BLaER1 (cell line): ENCODE measurements around the gene SEPTIN7.

Source experiments
- H3K27ac ChIP-seq: shearing (Covaris generic); formaldehyde crosslinking; 2 replicates; pipeline ENCODE4 v1.8.1; 2022
- H3K27me3 ChIP-seq: shearing (Covaris generic); formaldehyde crosslinking; 2 replicates; pipeline ENCODE4 v1.8.1; 2022
- H3K36me3 ChIP-seq: shearing (Covaris generic); formaldehyde crosslinking; 2 replicates; pipeline ENCODE4 v1.8.1; 2022
- H3K4me1 ChIP-seq: shearing (Covaris generic); formaldehyde crosslinking; 2 replicates; pipeline ENCODE4 v1.8.1; 2022
- H3K4me2 ChIP-seq: shearing (Covaris generic); formaldehyde crosslinking; 2 replicates; pipeline ENCODE4 v1.8.1; 2022
- H3K4me3 ChIP-seq: shearing (Covaris generic); formaldehyde crosslinking; 2 replicates; pipeline ENCODE4 v1.8.1; 2022
- H3K9ac ChIP-seq: shearing (Covaris generic); formaldehyde crosslinking; 2 replicates; pipeline ENCODE4 v1.8.1; 2022
- H3K9me3 ChIP-seq: shearing (Covaris generic); formaldehyde crosslinking; 2 replicates; pipeline ENCODE4 v1.8.1; 2022
- H4K20me1 ChIP-seq: shearing (Covaris generic); formaldehyde crosslinking; 2 replicates; pipeline ENCODE4 v1.8.1; 2022
- Cebpa-rat ChIP-seq: shearing (Covaris generic); IDR thresholded peaks from 2 replicates; pipeline ENCODE4 v1.8.1; 2022

Gene SEPTIN7

DNA sequence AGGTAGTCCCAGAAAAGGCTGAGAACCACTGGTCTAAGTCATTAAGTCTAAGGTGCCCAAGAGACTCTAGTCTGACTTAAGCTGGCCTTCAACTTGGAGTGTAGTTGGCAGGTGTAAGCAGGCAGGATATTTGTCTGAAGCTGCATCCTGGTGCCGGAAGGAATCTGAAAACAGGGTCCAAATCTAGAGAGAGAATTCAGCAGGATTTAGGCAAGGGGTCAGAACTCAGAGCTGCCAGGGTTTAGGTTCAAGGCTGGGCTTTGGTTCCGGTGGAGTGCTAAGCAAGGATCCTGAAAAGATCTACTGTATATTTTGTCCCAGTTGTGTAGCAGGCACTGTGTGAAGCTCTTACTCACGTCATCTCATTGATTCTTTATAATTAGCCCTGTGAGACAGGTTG, 16.5 kb upstream of the SEPTIN7 start:
- Histone ChIP-seq H3K27ac (no peak overlapping the region), H3K27me3 (no peaks in the 10 kb centered on the region), H3K4me1 (no peaks in the 10 kb centered on the region), H3K36me3 (no peaks in the 10 kb centered on the region), H3K4me2 (no peak overlapping the region), H3K4me3 (no peak overlapping the region), H4K20me1 (no peaks in the 10 kb centered on the region), H3K9ac (no peak overlapping the region), H3K9me3 (peaks cover 7% of the 10 kb centered on the region)
- no peak for TF ChIP-seq Cebpa-rat

DNA sequence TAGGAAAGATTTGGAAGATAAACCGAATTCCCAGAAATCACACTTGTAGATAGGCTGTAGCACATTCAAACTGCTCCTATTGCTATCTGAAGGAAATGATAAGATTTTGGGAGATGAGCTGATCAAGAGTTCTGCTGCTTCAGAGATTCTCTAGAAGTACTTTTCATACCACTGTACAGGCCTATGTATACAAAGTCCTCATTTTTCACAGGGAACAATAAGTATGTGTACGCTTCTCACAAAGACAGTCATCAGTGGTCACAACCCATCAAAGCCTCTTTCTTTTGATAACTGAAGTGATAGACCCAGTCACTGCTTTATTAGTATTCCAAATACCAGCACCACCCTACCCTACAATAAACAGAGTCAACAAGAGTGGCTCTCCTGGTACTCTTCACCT, 15.6 kb upstream of the SEPTIN7 start:
- TF ChIP-seq Cebpa-rat = no peak
- Histone ChIP-seq H3K9ac (no peak overlapping the region), H3K4me2 (no peak overlapping the region), H3K4me3 (no peak overlapping the region), H3K4me1 (no peaks in the 10 kb centered on the region), H3K27me3 (no peaks in the 10 kb centered on the region), H3K36me3 (no peaks in the 10 kb centered on the region), H3K9me3 (peaks cover 12% of the 10 kb centered on the region), H4K20me1 (no peaks in the 10 kb centered on the region), H3K27ac (no peak overlapping the region)

DNA sequence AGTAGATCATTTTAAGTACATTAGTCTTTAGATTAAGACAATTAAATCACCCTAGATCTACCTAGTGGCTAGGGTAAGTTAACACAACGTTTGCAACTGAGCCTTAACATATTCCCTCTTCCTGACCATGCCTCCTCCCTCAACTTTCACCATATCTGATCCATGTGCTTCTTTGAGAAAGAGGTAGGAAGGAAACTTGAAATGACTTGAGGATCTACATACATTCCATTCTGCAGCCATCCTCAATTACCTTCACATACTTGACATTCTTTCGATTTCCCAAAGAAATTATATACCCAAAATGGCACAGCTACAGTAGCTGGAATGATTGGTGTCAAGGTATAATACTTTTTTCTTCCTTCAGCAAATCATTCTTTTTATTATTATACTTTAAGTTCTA, 12.9 kb upstream of the SEPTIN7 start:
- Histone ChIP-seq H3K27me3 (no peaks in the 10 kb centered on the region), H3K36me3 (no peaks in the 10 kb centered on the region), H3K9me3 (peaks cover 12% of the 10 kb centered on the region), H3K4me2 (no peak overlapping the region), H3K4me3 (no peak overlapping the region), H3K9ac (no peak overlapping the region), H3K4me1 (no peaks in the 10 kb centered on the region), H3K27ac (no peak overlapping the region), H4K20me1 (no peaks in the 10 kb centered on the region)
- TF ChIP-seq Cebpa-rat = no peak

DNA sequence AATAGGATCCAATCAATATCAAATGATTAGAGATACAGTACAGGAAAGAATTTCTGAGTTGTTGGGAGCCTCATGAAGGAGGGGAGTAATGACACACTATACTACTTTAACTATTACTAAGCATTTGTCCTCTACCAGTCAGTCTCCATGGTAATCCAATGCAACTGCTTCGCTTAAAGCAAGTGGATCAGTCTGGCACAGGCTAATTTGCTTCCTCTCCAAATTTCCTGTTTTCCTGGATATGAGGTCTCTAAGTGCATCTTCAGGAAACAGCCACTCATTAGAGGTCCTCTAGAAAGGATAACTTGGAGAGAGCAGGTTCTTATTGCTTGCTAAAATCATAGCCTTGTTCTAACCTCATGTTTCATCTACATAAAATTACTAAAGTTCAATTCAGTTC, 8.4 kb upstream of the SEPTIN7 start:
- H3K9me3 ChIP-seq = peaks cover 12% of the 10 kb centered on the region
- H3K4me3 ChIP-seq = no peak overlapping the region
- no peak overlapping the region for H3K27ac ChIP-seq
- no peak overlapping the region for H3K9ac ChIP-seq
- no peaks in the 10 kb centered on the region for H3K36me3 ChIP-seq
- no peak overlapping the region for H3K4me2 ChIP-seq
- H3K27me3 ChIP-seq = no peaks in the 10 kb centered on the region
- H3K4me1 ChIP-seq = no peaks in the 10 kb centered on the region
- TF ChIP-seq Cebpa-rat = no peak
- no peaks in the 10 kb centered on the region for H4K20me1 ChIP-seq

DNA sequence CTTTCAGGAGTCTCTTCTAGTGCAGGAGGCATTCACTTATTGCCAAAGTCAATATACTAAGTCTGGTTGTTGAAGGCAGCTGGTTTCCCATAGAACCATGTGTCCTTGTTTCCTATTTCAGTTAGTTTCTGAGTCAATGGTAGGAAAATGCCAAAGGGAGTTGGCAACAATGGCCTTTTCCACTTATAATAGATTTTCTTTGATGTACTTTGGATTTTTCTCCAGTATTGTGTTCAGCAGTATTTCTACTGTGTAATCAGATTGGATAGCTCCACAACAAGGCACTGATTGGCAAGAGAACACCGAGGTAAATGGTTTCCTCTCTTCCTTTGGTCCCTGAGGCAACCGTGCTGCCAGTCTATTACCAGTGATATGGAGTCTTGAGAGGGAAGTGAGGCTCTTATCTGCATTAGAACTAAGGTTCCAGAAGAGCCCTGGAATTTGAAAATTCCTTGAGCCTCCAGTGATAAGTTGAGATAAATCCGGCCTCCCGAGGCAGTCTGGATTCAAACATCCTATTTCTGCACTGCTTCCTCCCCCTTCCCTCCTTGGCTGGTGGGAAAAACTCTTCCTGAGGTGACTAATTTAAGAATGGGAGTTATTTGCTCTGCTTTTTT, 7.9 kb upstream of the SEPTIN7 start:
- Histone ChIP-seq H3K36me3 (no peaks in the 10 kb centered on the region), H3K9ac (no peak overlapping the region), H3K4me1 (no peaks in the 10 kb centered on the region), H3K9me3 (peaks cover 12% of the 10 kb centered on the region), H3K27me3 (no peaks in the 10 kb centered on the region), H4K20me1 (no peaks in the 10 kb centered on the region), H3K4me2 (no peak overlapping the region), H3K27ac (no peak overlapping the region), H3K4me3 (no peak overlapping the region)
- no peak for TF ChIP-seq Cebpa-rat

DNA sequence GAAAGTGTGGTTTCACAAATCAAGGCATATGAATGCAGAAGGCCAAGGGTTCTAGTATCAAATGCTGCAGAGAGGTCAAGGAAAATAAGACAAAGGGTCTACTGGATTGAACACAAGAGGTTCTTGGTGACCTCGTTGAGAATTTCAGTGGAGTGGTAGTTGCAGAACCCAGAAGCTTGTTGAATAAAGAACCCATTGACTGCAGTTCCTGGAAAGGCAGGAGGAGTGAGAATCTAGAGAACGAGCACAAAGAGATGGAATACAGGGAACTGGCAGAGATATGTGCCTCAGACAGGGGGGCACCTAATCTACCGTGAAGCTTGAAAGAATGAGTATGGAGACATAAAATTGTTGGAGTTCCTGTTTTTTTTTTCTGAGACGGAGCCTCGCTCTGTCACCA, 3.5 kb upstream of the SEPTIN7 start:
- no peak overlapping the region for H3K27ac ChIP-seq
- TF ChIP-seq Cebpa-rat = no peak
- no peaks in the 10 kb centered on the region for H3K36me3 ChIP-seq
- peaks cover 8% of the 10 kb centered on the region for H4K20me1 ChIP-seq
- no peak overlapping the region for H3K9ac ChIP-seq
- H3K4me1 ChIP-seq = peaks cover 10% of the 10 kb centered on the region
- H3K27me3 ChIP-seq = no peaks in the 10 kb centered on the region
- H3K4me2 ChIP-seq = no peak overlapping the region
- no peaks in the 10 kb centered on the region for H3K9me3 ChIP-seq
- no peak overlapping the region for H3K4me3 ChIP-seq

DNA sequence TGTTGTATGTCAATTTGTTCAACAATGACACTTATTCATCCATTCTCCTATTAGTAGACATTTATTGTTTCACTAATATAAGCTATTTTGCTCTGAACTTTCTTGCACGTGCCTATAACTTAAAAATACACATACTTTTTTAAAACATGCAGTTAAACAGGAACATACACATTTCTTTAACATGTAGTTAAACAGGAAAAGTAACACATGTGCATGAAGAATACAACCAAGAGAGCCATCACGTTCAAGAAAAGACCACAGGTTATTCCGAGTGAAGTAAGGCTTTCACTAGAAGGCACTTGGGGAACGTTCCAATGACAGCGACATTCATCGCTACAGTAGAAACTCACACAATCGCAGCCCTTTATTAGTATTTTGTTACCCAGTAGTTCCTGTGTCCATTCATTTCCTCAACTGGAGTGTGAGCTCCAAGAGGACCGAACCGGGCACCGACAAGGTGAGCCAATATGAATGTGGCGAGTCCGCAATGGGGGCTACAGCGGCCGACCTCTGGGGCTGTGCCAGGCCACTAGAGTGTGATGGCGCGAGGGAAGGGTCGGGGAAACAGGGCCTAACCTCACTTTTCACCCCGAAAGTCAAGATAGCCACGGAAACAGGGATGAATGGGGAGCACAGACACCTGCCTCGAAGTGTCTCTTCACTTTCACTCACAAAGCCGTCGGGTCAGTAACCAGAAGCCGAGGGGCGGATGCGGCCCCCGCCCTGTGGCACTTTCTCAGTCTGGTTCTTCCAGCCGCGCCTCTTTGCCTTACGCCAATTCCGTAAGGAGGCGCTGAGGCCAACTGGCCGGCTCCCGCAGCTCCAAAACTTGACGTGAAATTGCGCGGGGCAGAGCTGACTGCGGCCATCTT, 775 bp upstream of the SEPTIN7 start:
- H3K27me3 ChIP-seq = no peaks in the 10 kb centered on the region
- H3K4me2 ChIP-seq = peak overlapping the region; percentile 83
- H3K9ac ChIP-seq = peak overlapping the region; percentile 92
- H3K4me1 ChIP-seq = peaks cover 31% of the 10 kb centered on the region
- TF ChIP-seq Cebpa-rat = no peak
- peaks cover 4% of the 10 kb centered on the region; the same call in 1 of the 2 replicates for H3K9me3 ChIP-seq
- H3K36me3 ChIP-seq = peaks cover 12% of the 10 kb centered on the region; the same call in 1 of the 2 replicates
- H3K27ac ChIP-seq = peak overlapping the region; percentile 97
- peak overlapping the region; percentile 86 for H3K4me3 ChIP-seq
- H4K20me1 ChIP-seq = peaks cover 36% of the 10 kb centered on the region

DNA sequence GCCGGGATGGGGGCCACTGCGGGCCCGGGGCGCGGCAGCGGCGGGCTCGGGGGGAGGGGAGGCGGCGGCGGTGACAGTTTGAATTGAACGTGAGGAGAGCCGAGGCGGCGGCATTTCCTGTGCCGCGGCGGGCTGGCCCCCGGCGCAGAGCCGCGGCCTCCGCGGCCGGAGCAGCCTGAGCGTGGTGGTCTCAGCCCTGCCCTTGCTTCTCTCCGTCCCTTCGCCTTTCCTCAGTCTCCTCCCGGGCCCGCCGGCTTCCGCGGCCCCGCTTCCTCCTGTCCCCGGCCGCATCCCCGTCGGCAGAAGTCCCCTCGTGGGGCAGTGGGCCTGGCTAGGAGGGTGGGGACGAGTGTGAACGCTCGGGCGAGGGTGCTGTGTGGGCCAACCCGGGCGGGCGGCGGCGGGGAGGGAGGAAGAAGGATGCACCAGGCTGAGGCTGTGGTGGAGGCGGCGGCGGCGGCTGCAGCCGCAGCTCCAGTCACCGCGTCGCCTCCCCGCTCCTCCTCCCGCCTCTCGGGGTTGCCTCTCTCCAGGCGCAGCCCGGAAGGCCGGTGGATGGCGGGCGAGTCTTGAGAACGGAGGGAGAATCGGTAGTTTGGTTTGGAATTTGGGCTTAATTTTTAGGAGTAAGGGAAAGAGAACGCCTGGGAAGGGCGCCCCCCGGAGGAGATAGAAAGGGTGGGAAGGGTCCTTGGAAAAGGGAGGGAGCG, 690 bp downstream of the SEPTIN7 start:
- Histone ChIP-seq H4K20me1 (peaks cover 50% of the 10 kb centered on the region), H3K4me3 (peak overlapping the region; percentile 86), H3K4me1 (peaks cover 31% of the 10 kb centered on the region), H3K9ac (peak overlapping the region; percentile 92), H3K9me3 (peaks cover 18% of the 10 kb centered on the region), H3K27ac (peak overlapping the region; percentile 97), H3K36me3 (peaks cover 25% of the 10 kb centered on the region), H3K27me3 (no peaks in the 10 kb centered on the region), H3K4me2 (peak overlapping the region; percentile 90)
- TF ChIP-seq Cebpa-rat = no peak

DNA sequence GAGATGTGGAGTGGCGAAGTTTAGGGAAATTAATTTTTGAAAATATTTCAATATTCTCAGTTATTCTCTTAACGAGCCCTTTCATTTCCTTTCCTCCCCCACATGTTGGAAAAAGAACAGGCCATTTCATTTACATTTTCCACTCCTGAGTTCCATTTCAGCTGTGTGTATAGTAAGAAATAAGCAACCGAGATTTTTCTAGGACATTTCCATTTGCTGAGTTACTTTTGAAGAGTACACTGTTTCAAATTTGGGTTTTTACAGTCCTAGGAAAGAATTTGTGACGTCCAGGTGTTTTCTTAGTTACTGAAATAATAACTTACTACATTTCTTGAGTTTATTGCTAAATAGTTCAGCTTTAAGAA, 1.2 kb downstream of the SEPTIN7 start:
- peaks cover 23% of the 10 kb centered on the region for H3K9me3 ChIP-seq
- H4K20me1 ChIP-seq = peaks cover 56% of the 10 kb centered on the region
- peak overlapping the region; percentile 97 for H3K27ac ChIP-seq
- TF ChIP-seq Cebpa-rat = no peak
- H3K36me3 ChIP-seq = peaks cover 30% of the 10 kb centered on the region
- peaks cover 31% of the 10 kb centered on the region for H3K4me1 ChIP-seq
- peak overlapping the region; percentile 90 for H3K4me2 ChIP-seq
- no peaks in the 10 kb centered on the region for H3K27me3 ChIP-seq
- peak overlapping the region; percentile 92 for H3K9ac ChIP-seq
- peak overlapping the region; percentile 86 for H3K4me3 ChIP-seq

DNA sequence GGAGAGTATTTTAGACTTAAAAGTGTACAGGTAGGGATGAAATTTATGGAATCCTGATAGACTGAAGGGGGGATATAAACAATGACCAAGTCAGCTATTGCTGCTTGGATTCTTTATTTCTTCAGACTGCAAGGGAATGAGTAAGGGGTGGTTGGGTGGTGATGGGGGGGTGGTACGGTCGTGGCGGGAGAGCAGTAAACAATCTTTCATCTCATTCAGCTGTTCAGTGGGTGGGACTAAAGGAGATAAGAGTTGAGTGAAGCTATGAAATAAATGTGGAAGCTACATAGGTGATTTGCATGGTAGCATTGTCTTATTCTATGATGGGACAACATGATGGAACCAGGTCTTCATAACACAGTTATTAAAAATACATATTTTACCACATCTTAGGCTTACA, 1.8 kb downstream of the SEPTIN7 start:
- Histone ChIP-seq H4K20me1 (peaks cover 61% of the 10 kb centered on the region), H3K36me3 (peaks cover 36% of the 10 kb centered on the region), H3K4me1 (peaks cover 31% of the 10 kb centered on the region), H3K4me3 (peak overlapping the region; percentile 86), H3K4me2 (peak overlapping the region; percentile 90), H3K9ac (peak overlapping the region; percentile 92; the same call in 1 of the 2 replicates), H3K27me3 (no peaks in the 10 kb centered on the region), H3K27ac (no peak overlapping the region), H3K9me3 (peaks cover 28% of the 10 kb centered on the region)
- no peak for TF ChIP-seq Cebpa-rat
